Right kidney (tissue), 1 donor: ENCODE results near the gene ABCB8.
"Not testable (repeated sequence)": the region's sequence is repeated elsewhere in the genome, so short reads cannot be mapped to it uniquely, and the experiment has no call there.

Experiments used
- DNase-seq: peaks from one replicate; pipeline ENCODE4 v3.0.0-alpha.2; 2016

Gene ABCB8

GRCh38 chr7:150997075-150997511 is 31.2 kb upstream of the ABCB8 start:
- no peak for DNase-seq

DNA sequence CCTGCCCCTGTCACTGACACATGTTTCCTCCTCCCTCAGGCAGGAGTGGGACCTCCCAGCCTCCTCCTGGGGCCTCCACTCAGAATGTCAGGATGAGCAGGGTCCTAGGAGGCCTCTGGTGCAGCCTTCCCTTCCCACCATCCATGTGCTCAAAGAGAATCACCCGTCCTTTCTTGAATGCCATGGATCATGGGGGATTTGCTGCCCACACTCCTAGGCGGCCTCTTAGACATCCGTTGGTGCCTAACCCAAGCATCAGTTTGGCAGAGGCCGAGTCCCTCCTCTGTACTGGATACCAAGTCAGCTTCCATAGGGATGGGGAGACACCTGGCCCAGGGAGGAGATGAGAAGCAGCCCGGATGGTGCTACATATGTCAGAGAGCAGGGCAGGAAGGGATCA is 30.4 kb upstream of the ABCB8 start:
- no peak for DNase-seq

- DNase-seq, result no peak
These were observed 29.9 kb upstream of the ABCB8 start for GRCh38 chr7:150998341-150998740.

DNA sequence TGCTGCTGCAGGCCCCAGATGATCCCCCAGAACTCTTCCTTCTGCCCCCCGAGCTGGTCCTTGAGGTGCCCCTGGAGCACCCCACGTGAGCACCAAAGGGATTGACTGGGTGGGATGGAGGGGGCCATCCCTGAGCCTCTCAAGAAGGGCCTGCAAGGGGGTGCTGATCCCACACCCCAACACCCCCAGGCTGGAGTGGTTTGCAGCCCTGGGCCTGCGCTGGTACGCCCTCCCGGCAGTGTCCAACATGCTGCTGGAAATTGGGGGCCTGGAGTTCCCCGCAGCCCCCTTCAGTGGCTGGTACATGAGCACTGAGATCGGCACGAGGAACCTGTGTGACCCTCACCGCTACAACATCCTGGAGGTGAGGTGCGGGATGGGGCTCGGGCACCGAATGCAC is 29.2 kb upstream of the ABCB8 start:
- no peak for DNase-seq

- DNase-seq, result no peak
These were observed 28.6 kb upstream of the ABCB8 start for GRCh38 chr7:150999497-151000230.

DNA sequence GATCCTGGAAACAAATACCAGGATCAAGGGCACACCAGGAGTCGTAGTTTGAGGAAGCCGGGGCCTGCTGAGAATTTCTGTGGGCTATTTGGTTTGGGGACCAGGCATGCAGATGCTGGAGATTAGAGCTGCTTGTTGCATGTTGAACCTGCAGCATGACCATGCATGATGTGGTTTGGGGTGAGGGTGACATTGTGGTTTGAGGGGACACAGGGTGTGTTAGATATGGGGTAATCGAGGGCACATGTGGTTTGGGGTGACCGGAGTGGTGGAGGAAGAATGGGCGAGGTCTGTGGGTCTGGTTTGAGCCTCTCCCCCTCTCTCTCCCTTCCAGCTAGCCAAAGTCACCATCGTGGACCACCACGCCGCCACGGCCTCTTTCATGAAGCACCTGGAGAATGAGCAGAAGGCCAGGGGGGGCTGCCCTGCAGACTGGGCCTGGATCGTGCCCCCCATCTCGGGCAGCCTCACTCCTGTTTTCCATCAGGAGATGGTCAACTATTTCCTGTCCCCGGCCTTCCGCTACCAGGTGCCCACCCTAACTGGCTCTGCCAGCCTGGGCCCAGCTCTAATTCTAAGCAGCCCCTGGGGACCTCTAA is 27.3 kb upstream of the ABCB8 start:
- DNase-seq, result no peak

DNA sequence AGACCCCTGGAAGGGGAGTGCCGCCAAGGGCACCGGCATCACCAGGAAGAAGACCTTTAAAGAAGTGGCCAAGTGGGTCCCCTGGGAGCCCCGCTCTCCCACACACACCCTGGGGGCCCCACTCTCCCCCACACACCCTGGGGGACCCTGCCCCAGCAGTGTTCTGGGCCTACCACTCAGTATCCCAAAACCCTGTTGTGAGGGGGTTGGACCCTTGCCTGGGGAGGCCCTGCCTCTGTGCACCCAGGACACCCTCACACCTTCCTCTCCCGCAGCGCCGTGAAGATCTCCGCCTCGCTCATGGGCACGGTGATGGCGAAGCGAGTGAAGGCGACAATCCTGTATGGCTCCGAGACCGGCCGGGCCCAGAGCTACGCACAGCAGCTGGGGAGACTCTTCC is 26.7 kb upstream of the ABCB8 start:
- no peak for DNase-seq

GRCh38 chr7:151003572-151003971 is 24.7 kb upstream of the ABCB8 start:
- no peak for DNase-seq

DNA sequence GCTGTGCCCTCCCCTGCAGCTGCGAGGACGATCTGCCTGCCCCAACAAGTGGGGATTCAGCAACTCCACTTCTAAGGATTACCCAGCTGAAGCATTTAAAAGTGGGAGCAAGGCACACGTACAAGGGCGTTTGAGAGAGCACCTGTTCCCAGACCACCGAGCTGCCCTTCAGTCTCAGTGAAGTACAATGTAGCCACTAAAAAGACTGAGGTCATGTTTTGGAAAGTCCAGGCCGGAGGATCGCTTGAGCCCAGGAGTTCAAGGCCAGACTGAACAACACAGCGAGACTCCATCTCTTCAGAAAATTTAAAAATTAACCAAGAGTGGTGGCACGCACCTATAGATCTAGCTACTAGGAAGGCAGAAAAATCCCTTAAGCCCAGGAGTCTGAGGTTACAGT is 22.7 kb upstream of the ABCB8 start:
- no peak for DNase-seq

DNA sequence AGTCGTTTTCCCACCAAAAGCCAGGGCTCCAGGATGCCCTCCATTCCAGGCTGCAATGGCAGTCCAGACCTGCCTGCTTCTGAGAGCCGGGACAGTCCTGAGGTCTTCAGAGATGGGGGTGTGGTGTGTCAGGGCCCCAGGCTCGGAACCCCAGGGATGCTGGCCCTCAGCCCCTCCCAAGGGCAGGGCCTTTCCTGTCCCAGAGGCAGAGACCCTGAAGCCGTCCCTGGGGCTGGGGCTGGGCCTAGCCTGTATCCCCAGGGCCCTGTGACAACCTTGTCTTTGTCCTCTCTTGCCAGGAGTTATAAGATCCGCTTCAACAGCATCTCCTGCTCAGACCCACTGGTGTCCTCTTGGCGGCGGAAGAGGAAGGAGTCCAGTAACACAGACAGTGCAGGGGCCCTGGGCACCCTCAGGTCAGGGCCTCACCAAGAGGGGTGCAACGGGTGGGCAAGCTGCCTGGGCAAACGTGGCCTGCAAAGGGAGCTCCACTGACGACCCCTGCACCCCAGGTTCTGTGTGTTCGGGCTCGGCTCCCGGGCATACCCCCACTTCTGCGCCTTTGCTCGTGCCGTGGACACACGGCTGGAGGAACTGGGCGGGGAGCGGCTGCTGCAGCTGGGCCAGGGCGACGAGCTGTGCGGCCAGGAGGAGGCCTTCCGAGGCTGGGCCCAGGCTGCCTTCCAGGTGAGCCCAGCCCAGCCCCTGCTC is 21.5 kb upstream of the ABCB8 start:
- DNase-seq, result no peak

DNA sequence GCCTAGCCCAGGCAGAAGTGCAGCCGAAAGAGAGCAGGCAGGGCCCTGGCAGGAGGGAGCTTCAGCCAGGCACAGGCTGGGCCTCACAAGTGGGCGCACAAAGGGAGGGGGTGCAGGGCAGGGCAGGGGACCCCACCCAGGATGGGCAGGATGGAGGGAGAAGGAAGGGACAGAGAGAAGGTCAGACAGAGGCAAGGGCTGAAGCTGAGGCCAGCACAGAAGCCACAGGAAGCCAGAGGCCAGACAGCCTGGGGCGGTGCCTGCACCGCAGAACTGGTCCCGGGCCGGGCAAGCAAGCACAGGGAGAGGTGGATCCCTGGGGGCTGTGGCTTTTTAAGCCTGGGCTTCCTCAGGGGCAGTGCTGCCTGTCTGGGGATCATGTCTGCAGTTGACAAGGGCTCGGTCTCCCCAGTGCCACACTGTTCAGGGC is 20.8 kb upstream of the ABCB8 start:
- no peak for DNase-seq

DNA sequence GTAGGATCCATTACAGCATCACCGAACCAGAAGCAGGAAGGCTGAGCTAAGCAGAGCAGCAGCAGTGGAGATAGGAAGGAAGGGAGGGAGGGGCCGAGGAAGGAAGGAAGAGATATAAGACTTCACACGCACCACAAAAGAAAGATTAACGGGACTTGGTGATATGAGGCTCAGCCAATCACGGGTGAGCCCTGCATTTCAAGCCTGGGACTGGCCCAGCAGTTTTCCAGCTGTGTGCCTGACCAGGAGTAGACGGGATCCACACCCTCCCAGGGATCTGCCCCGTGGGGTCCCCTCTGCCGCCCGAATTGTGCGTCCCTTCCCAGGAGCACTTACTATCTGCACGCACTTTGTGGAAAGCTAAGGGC is 20.1 kb upstream of the ABCB8 start:
- no peak for DNase-seq

GRCh38 chr7:151008511-151009323 is 19.5 kb upstream of the ABCB8 start:
- DNase-seq, result peak; percentile 54

DNA sequence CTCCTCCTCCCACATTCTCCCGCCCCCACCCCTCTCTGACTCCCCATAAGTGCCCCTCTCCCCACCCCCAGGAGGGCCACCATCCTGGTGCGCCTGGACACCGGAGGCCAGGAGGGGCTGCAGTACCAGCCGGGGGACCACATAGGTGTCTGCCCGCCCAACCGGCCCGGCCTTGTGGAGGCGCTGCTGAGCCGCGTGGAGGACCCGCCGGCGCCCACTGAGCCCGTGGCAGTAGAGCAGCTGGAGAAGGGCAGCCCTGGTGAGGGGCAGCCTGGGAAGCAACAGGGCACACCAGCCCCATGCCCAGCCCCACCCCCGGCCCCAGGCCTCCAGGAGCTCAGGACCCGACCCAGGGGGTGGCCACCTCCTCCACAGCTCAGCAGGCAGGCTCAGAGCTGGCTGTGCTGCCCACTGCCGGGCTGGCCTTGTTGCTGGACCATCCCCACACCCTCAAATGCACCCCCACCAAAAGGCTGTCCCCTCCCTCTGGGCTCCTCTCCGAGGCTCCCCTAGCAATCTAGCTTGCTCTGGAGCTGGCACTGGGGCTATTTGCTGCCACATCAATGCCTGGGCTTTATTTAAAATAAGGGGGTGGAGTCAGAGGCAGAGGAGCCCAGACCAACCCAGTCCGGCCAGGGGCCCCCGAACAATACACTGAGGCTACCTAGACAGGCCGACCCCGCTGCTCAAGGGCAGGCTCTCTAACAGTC is 18.8 kb upstream of the ABCB8 start:
- no peak for DNase-seq

GRCh38 chr7:151010037-151010306 is 18.3 kb upstream of the ABCB8 start:
- DNase-seq, result no peak

DNA sequence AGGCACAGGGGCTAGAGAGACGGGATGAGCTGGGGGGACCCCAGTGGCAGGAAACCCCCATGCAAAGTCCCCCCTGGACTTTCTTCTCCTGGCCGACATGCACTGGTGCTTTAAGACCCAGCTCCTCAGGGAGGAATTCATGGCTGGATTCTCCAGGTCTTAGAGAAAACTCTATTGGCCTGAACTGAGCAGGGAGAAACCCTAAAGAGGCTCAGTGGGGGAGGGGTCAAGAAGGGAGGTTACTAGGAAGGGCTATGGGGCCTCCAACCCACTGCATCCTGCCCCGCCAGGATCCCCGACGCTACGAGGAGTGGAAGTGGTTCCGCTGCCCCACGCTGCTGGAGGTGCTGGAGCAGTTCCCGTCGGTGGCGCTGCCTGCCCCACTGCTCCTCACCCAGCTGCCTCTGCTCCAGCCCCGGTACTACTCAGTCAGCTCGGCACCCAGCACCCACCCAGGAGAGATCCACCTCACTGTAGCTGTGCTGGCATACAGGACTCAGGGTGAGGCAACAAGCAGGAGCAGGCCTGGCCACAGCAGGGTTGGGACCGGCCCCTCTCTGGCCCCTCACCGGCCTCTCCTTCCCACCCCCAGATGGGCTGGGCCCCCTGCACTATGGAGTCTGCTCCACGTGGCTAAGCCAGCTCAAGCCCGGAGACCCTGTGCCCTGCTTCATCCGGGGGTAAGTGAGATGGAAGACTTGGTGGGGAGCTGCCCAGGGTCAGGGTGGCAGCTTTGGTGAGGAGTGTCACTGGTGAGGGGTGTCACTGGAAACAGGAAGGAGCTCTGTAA is 17.7 kb upstream of the ABCB8 start:
- peak; percentile 56 for DNase-seq

- DNase-seq, result no peak
These were observed 17.2 kb upstream of the ABCB8 start for GRCh38 chr7:151011097-151011409.

GRCh38 chr7:151011616-151012015 is 16.6 kb upstream of the ABCB8 start:
- not testable (repeated sequence) for DNase-seq

DNA sequence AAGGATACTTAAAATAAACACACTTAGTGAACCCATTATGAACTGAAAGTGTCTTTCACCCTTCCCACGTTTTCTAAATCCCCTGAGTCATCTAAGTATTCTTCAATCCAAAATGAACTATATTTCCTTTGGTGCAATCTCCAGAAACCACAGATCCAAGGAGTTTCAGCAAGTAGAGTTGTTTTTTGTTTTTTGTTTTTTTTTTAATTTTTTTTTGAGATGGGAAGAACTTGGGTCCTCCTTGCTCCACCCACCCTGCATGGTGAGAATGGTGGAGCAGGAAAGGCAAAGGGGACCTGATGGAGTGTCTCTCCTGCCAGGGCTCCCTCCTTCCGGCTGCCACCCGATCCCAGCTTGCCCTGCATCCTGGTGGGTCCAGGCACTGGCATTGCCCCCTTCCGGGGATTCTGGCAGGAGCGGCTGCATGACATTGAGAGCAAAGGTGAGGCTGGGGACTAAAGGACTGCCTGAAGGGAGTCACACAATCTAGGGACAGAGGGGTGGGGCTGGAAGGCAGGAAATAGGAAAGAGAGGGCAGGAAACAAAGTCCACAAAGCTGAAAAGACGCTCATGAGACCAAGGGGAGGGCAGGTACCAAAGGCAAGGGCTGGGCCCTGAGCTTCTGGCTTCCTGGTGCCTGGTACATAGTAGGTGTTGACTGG is 16.1 kb upstream of the ABCB8 start:
- no peak for DNase-seq

GRCh38 chr7:151012911-151013347 is 15.3 kb upstream of the ABCB8 start:
- DNase-seq, result peak; percentile 60

- DNase-seq, result no peak
These were observed 14.9 kb upstream of the ABCB8 start for GRCh38 chr7:151013356-151013732.
